Stimulated activated CD4-positive, alpha-beta T cell treated with anti-CD3 and anti-CD28 coated beads, Interleukin-4, amount 100 ng/mL, for 24 hours (primary cell): ENCODE results near the gene TRIM66.
"Not testable (repeated sequence)": the region's sequence is repeated elsewhere in the genome, so short reads cannot be mapped to it uniquely, and the experiment has no call there.

Experiments used
- DNase-seq: peaks from one replicate; pipeline ENCODE4 v3.0.0-alpha.2; 2020

TRIM66 gene

DNA sequence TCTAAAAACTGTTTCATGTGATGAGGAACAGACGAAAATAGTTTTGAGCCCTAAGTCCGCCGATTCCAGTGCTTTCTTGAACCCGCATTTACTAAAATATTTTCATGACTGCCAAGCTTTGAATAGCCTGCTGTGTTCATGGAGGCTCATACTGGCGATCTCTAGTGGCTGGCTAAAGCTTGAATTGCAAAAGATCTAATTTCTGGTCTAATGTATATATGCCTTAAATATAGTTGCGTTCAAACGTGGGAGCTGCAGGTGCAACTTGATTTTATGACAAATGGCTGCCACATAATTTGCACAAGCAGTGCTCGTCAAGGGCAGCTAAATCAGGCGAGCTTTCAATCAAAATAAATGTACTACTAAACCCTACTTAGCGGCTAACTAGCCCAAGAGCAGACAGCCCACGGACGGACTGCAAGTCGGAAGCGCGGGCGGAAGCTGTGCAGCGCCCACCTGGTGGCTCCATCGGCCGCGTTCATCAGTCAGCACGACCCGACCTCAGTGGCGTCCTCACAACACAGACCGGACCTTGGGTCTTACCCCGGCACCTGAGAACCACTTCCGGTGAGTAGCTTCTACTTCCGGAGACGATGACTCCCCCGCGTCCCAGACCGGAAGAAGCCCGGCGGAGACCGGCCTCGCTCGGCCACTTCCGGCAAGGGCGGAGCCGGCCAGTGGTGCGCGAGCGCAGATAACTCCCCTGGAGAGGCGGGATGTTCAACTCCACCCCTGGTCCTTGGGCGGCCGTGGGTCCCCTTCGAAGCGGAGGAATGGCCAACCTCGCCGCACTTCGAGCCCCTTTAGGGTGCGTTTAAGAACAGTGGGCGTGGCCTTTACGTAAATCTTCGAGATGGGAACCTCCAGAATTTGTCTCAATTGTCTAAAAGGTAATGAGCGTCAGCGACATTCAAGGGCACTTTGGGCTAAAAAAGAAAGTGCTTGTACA lies 6.2 kb upstream of the TRIM66 start:
- peak; percentile 90 for DNase-seq

DNA sequence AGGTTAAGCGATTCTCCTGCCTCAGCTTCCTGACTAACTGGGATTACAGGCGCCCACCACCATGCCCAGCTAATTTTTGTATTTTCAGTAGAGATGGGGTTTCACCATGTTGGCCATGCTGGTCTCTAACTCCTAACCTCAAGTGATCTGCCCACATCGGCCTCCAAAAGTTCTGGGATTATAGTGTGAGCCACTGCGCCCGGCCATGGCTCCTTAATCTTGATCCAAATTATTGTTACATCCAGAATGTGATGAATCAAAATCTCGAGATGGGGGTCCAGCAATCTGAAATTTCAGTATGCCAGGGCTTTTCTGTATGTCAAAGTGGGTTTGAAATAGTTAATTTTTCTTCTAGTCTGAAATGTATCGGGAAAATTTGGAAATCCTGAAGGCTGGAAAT lies 3.9 kb upstream of the TRIM66 start:
- no peak for DNase-seq

DNA sequence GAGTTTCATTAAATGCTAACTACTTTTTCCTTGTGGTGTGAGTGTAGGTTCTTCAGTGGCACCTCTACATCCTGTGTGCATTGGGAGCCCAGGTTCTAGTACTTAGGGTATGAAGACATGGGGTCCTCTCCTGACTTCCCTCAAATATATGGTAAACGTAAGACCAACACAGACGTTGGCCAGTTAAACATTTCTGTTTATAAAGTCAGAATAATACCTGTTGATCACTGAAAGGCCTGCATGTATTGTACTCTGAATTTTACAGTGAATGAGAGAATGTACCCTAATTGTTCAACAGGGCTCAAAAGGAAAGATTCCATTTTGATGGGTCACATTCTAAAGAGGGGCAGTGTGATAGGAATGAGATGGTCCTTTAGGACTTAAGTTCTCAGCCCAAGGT lies 3.4 kb upstream of the TRIM66 start:
- DNase-seq: no peak

DNA sequence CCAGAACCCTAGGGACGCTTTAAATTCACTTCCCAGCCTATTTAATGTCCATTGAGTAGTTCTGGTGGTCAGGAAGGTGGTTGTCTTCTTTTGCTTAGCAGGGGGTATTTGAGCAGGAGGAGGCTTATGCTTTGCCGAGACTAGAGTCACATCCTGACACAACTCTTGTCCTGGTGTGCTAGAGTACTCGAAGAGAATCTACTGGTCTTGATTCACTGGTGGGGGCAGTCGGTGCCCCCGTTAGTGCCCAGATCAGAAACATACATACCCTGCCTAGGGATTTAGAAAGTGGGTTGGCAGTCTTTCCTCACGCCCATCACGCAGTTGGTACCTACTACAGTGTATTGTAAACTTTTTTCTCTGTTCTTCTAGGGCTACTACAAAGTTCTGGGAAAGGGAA lies 2.8 kb upstream of the TRIM66 start:
- DNase-seq: no peak

DNA sequence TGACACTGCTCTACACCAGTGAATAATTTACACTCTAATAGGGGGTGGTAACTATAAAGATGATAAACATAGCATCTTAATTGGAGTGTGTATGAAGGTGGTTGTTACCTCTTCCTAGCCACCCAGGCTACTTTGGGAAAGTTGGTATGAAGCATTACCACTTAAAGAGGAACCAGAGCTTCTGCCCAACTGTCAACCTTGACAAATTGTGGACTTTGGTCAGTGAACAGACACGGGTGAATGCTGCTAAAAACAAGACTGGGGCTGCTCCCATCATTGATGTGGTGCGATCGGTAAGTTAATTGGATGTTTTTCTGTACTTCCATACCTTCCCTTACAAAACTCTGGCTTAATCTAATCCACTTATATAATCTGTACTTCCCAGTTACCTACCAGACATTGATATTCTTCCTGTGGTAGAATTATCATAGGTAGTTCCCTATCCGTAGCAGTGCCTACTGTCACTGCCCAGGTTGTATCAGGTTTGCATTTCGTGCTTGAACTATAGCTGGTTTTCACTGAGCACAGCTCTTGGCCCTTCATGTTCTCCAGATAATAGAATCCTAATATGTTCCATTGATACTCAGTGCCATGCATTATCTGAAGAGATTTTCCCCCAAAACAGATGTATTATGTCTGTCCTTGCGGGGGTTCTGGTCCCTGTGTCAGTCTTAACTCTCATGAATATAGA lies 2.3 kb upstream of the TRIM66 start:
- no peak for DNase-seq

DNA sequence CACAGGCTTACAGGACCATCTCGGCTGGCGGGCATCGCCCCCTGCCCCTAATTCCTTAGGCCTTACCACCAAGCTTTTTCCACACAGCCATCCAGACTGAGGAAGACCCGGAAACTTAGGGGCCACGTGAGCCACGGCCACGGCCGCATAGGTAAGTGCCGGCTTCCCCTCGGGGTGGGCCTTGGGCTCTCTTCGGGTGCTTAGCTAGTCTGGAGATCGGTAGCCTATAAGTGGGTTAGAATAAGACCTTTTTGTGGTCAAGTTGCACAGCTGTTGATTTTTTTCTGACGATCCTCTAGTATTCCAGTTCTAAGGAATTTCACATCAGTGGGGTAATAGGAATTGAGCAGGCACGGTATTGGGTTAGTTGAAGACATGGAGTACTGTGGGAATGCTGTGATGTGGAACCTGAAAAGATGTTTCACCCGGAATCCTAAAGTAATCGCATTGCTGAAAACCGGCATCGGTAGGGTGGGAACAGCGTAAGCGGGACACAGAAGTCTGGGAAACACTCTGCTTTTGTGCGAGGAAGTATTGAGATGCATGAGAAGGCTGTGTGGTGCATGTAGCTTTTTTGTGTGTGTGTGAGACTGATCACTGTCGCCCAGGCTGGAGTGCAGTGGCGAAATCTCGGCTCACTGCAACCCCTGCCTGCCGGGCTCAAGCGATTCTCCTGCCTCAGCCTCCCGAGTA lies 796 bp upstream of the TRIM66 start:
- peak; percentile 38 for DNase-seq

DNA sequence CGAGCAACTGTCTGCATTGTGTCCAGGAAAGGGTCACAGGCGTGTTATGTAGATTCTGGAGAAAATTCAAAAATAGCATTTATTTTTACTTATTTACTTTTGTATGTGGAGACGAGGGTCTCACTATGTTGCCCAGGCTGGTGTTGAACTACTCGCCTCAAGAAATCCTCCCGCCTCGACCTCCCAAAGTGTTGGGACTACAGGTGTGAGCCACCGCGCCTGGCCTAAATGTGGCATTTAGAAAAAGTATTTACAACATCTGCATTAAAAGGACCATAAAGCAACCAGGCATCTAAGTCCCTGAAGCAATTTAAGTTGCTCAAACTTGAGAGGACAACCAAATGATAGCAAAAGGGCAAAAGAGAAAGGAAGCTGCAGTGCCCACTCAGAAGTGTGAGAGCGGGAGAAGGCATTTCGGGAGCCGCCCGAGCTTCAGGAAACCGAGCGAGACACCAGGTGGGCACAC lies 595 bp downstream of the TRIM66 start:
- DNase-seq: no peak

DNA sequence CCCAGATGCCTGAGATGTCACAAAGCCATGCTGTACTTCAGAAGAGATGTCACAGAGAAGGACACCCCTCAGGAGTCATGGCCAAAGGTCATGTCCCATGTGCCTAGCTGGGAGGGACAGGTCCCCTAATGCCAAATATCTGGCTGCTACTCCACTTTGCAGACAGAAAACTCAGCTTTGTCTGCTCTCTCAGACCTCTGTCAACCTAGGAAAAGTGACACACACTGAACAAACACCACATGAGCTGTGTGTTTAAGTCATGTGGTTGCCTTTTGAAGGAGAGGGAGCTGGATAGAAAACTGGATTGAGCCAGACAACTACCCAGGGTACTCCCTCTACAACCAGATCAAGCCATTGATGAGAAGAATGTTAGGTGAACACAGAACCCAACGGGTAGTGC lies 3.5 kb downstream of the TRIM66 start:
- no peak for DNase-seq

DNA sequence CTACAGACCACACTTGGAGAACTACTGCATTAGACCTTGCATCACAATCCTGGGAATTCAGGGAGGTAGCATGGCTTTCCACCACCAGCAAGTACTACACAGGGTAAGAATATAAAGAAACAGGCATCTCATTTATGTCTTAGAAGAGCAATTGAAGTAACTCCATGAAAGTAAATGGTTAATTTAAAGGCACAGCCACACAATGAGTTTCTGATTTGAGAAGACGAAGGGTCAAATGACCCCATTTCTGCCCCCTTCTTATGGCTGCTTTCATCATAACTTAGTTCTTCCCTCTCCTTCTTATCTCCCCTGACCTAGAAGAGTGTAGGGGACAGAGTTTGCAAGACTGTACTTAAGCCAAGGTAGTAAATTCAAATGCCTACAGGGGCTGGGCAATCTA lies 6.0 kb downstream of the TRIM66 start:
- no peak for DNase-seq

DNA sequence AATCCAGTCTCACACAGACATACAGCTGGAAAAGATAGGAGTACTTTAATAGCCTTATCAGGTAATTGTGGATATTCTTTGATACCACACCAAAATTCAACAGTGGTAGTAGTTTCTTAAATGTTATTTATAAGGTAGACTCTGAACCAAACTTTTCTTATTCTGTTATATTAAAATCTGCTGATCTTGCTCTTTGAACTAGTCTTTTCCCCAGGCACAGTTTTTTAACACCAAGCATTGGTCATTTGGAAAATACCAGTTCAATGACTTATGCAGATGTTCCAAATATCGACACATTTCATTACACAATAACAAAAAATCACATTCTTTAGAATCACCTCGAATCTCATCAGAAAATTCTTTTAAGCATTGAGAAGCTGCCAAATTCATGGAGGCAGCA lies 7.6 kb downstream of the TRIM66 start:
- DNase-seq: no peak

DNA sequence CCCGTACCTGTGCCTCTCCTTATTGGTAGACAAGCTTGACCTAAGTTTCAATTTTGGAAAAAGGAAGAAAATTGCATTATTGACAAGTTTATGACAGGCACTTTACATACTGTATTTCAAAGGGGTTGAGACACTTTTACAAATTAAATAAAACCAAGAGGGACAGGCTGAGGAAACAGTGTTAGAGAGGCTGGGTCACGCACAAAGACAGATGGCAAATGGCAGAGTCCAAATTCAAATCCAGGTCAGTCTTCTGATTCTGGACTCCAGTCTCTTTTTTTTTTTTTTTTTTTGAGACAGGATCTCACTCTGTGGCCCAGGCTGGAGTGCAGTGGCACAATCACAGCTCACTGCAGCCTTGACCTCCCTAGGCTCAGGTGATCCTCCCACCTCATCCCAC lies 10.1 kb downstream of the TRIM66 start:
- no peak for DNase-seq

DNA sequence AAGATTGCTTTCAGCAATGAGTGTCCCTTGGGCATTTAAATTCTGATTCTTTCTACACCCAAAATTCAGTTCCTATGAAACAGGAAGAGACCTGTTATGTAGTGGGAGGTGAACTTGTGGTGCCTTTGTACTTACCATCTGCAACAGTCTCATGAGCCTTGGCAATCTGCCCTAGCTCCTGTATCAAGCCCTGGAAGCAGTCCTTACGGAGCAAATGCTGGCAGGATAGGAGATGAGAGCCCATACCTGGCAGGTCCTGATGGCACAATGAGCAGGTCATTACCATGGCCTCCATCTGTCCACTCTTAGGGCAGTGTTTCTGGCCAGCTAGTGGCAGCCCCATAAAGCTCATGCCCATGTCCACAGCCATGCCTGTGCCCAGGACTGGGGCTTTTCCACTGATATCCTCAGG lies 10.8 kb downstream of the TRIM66 start:
- no peak for DNase-seq

DNA sequence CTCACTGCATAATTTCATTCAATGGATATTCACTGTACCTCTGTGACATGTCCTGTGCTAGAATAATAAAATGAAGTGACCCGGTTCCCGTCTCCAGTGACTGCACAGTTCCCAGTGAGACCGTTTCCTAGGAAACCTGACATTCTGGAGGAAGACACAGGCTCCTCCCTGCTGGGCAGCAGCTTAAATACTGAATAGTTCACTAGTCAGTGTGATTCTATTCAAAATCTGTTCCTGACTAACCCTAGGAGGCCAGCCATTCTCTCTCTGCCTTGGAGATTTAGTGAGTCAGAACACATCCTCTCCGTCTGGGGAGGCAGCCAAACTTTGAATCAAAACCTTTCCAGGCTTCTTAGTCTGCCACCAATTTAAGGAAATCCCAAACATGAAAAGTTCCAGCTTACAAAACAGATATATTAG lies 11.3 kb downstream of the TRIM66 start:
- DNase-seq: no peak

DNA sequence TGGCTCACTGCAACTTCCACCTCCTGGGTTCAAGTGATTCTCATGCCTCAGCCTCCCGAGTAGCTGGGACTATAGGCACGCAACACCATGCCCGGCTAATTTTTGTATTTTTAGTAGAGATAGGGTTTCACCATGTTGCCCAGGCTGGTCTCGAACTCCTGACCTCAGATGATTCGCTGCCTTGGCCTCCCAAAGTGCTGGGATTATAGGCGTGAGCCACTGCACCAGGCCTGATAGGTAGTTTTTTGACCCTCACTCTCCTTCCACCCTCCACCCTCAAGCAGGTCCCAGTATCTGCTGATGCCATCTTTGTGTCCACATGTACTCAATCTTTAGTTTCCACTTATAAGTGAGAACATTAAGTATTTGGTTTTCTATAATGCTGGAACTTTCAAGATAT lies 12.4 kb downstream of the TRIM66 start:
- DNase-seq: not testable (repeated sequence)

DNA sequence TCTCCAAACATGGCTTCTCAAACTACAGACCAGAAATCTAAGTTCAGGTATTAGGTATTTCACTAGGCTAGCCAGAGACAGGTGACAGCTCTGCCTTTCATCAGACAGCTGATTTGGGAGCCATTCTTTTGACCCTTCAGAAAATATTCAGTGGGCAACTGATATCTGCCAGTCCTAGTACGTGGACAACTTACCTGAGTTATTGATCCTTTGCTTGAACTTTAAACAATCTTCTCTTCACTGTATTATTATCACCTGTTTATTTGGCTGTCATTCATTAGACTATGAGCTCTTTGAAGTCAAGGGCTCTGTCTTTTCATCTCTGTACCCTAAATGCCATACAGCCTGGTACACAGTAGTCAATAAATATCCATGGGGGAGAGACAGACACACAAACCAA lies 17.2 kb downstream of the TRIM66 start:
- no peak for DNase-seq

DNA sequence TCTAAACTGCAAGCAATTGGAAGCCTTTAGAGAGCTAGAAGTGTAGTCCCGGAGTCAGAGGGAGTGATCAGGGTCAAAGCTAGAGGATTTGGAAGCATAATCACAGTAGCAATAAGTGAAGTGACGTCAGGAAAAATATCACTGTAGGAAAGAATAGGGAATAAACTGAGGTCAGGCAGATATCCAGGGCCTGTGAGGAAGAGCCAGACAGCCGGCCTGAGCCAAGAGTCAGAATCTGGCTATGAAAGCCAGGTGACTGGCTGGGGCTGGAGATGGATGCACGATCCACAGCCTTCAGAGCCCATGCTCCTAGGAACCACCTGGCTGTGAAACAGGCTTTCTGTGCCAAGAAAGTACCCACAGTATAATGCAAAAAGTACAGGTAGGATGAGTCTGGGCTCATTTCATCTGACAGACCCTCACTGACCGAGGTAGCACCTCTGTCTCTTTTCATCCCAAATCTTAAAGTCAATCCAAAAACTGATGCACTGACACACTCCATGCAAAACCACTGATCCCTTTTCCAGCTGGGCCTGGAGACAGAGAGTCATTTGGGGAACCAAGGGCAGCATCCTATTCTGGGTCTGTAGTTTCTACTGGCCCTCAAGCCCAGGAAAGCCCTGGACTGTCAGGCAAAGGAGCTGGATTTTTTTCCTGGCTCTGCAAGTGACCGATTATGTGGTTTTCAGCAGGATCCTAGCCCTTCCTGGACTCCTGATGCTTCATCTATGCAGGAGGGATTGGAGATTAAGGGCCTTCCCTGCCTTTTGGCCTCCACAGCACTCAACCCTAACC lies 21.3 kb downstream of the TRIM66 start:
- no peak for DNase-seq

DNA sequence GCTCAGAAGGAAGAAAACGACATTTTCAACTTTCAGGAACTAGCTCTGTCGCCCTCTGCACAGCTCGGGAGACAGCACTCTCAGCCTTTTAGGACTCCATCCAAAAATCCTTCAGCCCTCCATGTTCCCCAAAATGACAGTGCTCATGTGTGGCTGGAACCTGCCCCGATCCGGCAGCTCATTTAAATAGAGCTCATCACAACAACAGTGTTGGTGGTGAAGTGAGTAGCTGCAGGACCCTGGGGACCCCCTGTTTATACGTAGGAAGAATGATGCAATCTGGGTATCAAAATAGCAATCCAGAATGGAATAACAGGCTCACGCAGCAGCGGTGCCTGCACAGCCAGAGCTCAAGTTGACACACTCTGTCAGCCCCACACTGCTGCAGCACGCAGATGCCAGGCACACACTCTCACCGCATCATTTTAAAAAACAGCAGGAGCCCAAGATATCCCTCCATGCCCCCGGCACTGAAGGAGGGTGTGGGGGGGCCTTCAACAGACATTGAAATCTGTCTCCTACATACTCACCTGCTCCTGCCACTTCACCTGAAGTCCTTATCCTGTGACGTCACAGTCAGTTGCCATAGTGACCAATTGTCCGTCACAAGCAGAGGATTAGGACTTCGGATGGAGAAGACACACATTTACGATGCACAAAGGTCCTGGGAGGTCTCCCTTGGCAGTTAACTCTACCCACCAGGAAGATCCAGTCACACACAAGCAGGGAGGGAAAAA lies 24.0 kb downstream of the TRIM66 start:
- no peak for DNase-seq

DNA sequence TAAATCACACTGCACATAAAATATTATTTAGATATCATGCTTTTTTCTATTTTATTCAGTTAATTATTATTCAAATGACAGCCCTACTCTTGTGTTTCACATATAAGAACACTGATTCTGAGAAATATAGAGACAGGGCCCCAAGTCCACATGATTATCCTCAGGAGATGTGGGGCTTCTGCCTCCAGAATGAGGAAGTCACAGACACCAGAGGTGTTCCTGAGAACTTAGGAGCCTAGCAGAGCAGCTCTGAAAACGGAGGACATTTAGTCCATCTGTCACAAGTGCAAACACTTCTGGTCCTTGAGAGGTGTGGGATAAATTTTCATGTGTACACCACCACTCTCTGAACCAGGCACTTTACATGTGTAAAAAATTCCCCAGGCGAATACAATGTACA lies 26.2 kb downstream of the TRIM66 start:
- no peak for DNase-seq

DNA sequence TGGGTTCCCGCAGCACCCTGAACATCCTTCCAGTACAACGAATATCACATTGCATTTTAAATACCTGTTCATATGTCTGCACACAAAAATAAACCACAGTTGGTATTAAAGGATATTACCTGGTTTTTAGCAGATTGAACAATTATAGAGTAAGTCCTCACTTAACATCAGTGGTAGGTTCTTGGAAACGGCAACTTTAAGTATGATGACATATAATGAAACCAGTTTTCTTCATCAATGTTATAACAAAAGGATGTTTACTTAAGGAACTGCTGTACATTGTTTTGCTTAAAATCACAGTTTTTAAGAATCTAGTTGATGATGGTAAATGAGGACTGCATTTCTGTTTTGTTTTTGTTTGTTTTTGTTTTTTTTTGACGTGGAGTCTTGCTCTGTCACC lies 28.0 kb downstream of the TRIM66 start:
- no peak for DNase-seq

DNA sequence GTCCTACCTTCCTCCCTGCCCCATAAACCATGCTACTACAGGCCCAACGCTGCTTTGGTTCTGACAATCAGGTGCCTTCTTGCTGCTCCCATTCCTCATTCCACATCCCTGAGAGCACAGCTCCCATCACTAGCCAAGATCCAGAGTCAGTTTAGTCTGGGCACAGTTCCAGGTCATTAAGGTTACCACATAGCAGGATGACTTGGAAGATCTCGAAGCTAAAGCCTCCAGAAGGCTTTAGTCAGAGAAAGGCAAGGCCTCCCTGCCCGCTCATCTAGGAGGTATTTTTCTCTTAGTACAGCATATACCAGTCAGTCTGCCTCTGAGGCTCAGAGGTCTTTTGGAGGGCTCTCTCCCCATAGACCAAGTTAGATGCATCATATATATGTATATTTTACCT lies 30.3 kb downstream of the TRIM66 start:
- DNase-seq: no peak

DNA sequence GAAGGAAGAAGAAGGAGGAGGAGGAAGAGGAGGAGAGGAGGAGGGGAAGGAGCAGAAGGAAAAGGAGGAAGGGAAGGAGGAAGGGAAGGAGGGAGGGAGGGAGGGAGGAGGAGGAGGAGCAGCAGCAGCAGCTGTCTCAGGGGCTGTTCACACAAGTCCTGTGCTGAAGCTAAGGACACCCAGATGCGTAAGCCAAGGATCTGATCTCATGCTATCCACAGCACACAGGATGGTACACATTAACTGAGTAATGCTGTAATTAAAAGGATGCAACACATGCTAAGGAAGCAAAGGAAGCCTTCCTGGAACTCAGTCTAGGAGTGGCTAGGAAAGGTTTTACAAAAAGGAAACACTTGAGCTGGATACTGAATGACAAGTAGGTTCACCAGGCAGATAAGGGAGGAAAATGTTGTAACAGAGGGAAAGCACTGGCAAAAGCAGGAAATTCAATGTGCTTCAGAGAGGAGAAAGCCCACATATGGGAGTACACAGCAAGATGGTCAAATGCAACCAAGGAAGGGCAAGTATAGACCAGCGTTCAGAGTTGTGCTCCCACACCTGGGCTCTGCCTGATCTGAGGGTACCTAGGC lies 32.0 kb downstream of the TRIM66 start:
- no peak for DNase-seq

DNA sequence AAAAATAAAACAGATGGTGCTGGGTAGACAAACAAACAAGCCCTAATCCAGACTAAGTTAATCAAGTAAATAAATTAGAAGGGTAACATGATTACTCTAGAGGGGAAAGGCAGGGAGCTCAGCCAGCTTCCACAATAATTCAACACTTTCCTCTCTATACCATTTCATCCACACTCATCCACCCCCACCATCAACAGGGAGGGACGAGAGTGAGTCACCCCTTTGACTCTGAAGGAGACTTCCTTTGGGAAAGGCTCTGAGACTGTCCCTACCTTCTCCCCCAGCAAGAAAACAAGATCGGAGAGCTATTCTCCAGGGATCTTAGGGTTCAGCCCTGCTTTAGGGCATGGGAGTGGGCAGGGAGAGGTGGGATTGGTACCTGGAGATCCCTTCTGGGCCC lies 33.1 kb downstream of the TRIM66 start:
- no peak for DNase-seq
